ENCODE results near the gene TRIM26.
"Not testable (repeated sequence)": the region's sequence is repeated elsewhere in the genome, so short reads cannot be mapped to it uniquely, and the experiment has no call there.

Gene TRIM26

DNA sequence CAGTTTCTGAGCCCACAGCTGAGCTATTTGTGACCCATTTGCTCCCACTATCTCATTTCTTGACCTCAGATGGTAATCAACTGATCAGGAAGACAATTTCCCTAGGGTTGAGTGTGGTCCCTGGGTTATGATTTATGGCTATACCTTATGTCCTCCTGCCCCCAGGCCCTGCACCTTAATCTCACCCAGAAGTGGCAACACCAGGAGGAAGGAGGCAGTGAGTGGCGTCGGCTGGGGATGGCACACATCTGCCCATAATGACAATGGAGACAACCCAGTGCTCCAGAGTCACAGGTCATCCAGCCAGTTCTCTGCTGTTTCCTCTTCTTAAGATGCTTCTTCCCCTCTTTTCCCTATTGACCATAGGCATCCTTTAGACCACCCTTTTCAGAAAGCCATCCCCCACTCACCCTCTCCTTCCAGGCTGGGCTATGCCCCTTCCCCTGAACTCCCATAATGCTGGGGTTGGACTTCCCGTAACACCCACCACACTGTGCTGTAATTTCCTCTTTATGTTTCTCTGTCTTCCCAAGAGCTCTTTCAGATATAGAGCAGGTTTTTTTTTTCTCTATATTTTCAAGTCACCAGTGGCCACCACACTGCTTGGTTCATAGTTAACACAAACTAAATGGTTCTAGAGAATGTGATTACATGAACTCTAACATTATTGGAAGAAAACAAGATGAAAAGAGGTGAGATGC, 60.1 kb downstream of the TRIM26 start:
- DNase-seq, result peak in 1 of 2 donors; percentile 38

DNA sequence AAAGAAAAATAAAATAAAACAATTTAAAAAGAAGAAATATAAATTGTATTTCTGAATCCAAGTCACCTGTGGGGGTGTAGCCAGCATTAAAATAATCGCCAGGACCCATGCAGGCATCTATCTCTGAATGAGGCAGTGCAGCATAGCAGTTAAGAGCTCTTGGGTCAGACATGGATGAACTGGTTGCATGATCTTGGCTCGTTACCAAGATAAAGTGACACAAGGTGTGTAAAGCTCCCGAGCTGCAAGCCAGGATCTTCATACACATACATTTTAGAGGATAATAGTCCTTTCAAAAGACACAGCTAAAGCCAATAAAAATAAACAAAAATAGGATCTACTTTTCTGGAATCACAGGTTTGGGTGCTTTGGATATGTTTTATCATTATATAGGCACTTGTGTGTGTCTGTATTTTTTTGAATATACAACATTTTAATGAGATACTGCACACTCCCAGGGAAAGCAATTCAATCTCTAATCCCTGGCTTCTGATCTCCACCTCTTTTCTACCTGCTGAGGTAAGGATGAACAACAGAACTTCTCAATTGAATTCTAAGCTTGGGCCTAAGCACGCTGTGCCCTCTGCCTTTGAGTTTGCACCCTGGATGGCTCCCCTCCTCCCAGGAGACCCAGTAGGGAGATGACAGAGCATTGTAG, 61.1 kb downstream of the TRIM26 start:
- DNase-seq, result no peak

DNA sequence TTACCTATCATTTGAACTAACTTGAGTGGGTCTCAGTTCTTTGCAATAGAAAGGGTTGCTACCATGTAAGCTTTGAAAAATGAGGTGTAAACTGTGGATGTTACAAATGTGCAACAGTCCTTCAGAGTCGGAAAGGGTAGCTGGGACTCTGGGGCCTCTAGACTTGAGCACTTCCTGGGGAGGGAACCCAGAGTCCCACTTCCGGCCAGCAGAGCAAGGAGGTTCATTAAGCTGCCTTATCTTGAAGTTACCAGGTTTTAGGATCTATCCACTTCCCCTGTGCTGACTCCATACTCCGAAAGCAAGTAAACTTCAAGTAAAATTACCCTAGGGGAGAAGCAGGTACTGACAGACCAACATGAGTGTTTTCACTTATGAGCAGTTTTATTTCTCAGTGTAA, 61.6 kb downstream of the TRIM26 start:
- DNase-seq, result no peak

DNA sequence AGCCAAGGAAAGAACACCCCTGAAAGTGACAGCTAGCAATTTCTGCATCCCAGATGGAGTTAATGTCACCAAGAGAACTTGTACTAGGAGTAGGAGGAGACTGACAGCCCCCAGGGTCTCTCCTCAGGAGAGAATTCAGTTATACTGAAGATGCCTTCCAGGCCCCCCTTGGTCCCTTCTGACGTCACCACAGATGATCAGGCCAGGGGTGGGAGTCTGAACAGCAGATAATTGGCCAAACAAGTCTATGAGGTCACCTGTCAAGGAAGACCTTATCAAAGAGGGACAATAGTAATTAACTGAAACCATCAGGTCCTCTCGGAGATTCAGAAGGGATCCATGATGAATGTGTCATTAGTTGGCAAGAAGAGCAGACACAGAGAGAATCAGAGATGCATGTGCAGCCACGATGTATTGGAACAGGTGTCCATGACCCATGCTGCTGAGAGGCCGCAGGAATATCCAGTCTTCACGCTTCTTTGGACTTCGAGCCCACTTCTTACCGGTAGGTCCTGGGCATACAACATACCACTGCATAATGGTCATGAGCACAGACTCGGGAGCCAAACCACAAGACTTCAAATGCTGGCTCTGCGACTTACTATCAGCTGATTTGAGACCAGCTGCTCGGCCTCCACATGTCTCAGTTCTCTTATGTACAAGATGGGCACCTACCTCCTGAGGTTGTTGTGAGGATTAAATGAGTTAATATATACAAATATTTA, 62.4 kb downstream of the TRIM26 start:
- DNase-seq, result no peak

DNA sequence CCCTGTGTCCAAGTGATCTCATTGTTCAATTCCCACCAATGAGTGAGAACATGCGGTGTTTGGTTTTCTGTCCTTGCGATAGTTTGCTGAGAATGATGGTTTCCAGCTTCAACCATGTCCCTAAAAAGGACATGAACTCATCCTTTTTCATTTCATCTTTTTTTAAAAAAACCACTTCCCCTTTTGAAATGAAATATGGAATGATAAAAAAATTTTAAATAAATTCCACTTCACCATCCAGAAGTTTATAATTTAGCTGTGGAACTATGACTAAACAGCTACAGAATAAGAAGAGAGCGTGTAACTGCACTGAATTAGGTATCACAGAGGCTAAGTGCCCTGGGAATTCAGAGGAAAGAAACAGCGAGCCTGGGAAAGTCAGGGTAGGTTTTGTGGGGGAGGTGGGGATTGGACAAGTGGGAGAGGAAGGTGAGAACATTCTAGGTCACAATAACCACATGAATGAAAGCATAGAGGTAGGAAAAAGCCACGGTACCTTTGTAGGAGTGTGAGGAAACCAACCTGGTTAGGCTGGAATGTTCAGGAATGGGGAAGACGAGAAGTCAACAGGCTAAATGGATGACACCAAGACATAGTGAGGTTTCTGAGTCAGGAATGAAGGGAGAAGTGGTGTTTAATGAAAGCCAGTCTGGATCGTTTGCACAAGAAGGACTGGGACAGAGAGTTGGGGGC, 63.2 kb downstream of the TRIM26 start:
- no peak for DNase-seq

DNA sequence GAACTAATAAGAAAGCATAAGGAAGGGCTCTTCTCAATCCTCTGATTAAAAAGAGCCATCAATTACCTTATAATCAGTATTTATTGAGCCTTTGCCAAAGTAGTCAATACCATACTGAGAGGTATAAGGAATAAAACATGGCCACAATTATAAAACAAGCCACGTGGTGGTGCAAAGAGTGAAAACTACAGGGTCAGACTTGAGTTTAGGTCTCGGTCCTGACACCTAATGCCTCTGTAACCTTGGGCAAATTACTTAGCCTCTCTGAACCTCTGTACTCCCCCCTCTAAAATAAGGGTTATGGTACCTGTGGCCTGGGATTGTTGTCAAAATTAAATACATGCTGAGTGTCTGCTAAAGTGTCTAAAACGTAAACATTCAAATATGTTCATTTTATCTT, 64.0 kb downstream of the TRIM26 start:
- DNase-seq, result no peak

DNA sequence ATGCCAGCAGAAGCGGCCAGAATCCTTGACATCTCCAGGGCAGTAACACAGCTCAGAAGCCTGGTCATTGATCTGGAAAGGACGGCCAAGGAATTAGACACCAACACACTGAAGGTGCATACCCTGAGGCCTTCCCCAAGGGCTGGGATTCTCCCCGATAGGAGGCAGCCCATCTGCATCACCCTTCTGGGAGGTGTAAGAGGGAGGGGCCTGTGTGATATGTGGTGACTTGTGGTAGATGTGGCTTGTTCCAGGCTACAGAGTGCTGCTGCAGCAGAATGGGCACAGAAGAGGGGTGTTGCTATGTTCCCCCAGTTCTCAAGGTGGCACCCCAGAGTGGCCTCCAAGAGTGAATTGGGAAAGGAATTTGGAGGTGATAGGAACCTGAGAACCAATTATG, 66.1 kb downstream of the TRIM26 start:
- DNase-seq, result no peak

DNA sequence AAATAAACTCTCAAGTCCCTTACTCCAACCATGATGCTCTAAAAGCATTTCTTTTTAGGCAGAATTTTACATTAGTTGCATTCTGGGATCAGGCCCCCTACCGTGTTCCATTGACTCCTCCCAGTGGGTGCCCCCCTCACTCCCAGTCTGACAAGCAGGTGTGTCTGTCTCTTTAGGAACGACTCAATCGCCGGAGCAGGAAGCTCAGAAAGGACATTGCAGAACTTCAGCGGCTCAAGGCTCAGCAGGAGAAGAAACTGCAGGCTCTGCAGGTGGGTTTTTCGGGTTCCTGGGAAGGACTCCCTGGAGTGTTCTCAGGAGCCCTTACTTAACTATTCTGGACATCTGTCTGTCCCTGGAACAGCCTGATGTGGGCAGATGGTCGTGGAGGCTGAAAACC, 67.4 kb downstream of the TRIM26 start:
- DNase-seq, result no peak

DNA sequence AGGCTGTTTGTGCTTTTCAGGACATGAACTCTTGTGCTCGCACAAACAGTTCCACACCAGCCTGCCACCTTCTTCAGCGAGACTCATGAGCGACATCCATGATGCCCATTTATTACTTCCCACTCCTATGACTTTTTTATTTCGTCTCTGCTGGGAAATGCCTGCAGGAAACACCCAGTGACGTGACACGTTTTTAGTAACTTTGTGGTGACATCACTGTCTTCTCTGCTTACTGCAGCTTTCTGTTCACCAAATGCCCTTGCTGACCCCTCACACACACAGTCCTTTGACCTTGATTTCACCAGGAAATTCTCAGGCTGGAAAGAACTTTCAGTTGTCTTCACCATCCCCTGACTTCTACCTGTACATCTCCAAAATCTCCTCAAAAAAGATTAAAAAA, 68.4 kb downstream of the TRIM26 start:
- peak in 1 of 2 donors; percentile 19 for DNase-seq

DNA sequence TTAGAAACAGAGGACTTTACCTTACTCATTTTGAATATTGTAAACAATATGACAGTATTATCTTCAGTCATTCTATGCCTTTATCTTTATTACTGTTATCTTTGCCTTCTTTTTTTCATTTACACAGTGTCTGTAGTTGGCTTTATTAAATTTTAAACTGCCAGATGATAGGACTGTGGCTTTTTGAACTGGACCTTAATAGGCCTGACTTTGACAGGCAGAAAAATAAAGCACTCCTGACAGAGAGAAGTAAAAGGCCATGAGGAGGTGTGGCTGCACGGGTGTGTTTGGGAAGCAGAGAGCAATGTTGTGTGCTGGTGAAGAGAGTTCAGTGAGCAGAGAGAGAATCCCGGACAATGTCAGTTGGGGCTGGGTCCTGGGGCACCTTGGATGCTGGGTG, 69.4 kb downstream of the TRIM26 start:
- DNase-seq, result no peak

DNA sequence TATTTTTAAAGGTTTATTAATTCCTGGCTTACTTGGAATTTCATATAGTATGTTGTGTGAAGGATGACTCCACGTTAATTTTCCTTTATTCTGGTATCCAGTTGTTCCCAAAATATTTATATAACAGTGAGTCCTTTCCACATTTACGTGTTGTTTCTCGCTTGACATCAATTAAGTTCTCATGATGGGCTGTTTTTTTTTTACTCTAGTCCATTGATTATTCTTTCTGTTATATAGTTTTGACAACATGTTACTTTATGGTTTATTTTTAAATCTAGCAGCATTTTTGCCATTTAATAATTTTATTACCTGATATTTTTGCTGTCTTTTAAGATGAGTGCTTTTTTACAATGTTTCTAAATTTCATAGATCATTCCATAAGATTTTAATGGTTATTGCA, 70.5 kb downstream of the TRIM26 start:
- no peak for DNase-seq

DNA sequence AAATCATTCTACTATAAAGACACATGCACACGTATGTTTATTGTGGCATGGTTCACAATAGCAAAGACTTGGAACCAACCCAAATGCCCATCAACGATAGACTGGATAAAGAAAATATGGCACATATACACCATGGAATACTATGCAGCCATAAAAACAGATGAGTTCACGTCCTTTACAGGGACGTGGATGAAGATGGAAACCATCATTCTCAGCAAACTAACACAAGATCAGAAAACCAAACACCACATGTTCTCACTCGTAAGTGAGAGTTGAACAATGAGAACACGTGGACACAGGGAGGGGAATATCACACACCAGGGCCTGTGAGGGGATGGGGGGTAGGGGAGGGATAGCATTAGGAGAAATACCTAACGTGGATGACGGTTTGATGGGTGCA, 73.0 kb downstream of the TRIM26 start:
- DNase-seq, result not testable (repeated sequence)

DNA sequence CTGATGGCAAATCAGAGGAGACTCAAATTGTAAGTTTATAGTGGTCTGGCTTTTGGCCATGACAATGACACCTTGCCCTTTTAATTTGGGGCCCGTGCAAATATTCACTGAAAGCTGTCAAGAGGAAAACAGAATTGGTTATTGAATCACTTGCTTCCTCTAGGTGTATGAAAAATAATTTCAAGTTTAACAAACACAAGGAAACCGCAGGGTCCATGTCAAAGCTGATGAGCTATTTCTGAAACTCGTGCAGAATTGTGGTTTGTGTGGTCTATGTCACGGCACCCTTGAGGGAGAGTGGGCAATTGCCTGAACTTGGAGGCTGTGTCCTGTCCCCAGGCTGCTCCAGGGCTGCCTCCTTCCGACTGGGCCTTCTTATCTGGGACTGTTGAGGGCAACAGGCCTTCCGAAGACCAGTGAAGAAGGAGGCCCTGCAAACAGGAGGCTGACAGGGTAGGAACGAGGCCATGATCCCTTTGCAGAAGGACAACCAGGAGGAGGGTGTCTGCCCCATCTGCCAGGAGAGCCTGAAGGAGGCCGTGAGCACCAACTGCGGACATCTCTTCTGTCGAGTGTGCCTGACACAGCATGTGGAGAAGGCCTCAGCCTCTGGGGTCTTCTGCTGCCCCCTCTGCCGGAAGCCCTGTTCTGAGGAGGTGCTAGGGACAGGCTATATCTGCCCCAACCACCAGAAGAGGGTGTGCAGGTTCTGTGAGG, 76.5 kb downstream of the TRIM26 start:
- no peak for DNase-seq

DNA sequence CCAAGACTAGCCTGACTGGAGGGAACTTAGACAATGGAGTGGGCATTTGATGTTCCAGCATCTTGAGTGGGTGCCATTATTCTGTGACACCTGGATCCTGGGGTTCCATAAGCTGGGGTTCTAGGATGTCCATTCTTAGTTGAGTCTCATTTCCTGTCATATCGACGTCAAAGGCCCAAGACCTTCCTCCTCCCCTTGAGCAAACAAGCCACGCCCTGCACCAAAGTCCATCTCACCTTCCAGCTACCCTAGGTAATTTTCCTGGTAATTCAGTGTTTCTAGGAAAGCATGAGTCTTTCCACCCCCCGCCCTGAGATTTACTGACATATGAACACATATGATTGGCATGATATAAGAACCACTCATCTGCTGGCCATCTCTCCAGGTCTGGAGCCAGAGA, 77.4 kb downstream of the TRIM26 start, which contains the start of gene TRIM40:
Gene TRIM40, plus strand, starts transcription at position 384 of the 400 bp plus-strand sequence. CDS start 897 bp downstream, outside the sequence.
- DNase-seq, result no peak

DNA sequence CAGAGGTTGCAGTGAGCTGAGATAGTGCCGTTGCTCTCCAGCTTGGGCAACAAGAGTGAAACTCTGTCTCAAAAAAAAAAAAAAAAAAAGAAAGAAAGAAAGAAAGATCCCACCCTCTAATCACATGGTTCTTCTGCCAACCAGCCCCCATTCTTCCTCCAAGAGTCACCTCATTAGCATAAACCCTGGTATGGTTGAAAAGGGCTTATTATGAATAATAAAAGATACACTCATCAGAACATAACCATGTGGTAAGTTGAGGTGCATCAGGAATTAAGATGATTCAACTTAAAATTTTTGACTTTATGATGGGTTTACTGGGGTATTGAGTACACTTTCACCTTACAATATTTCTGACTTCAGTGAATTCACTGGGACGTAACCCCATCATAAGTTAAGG, 78.1 kb downstream of the TRIM26 start:
- DNase-seq, result no peak

Measured in inflammatory macrophage treated with lipopolysaccharide for 1 hour (primary cell).